ENCODE results near the gene IDH3B. TPM values are rescaled to one million over a fixed set of nuclear protein-coding genes. Genes with fewer than 3 reads are reported as not detected.
A peak's percentile ranks its signal among the peaks of the same experiment; 100 is the strongest.

The IDH3B gene
- total and polyA plus RNA-seq, 2 donors (not counting 1 experiment from before 2014, with no cell fraction given): 131 to 225 TPM

- WGBS (ENCODE audit: insufficient coverage): 73% methylated on average over 11 of the region's 16 CpGs
- H3K27ac Mint-ChIP-seq: no peak overlapping the region
These were observed 46.8 kb downstream of the IDH3B start for GRCh38 chr20:2617099-2617714.

More at GRCh38 chr20:2617099-2617714, 46.8 kb downstream of the IDH3B start:
- H2AFZ ChIP-seq (ENCODE audit: insufficient read depth, low read depth, low read length, poor library complexity, severe bottlenecking): no peak overlapping the region
- H3K27ac ChIP-seq (ENCODE audit: low read length in 2 of 2): no peak overlapping the region
- intact Hi-C loops (cut with micrococcal nuclease): no loop called here
- POLR2A ChIA-PET: no interaction called here
- TF ChIP-seq EZH2 (IDR thresholded peaks at IDR 0.05; ENCODE audit: borderline replicate concordance, insufficient read depth, low read depth, low read length, poor library complexity, severe bottlenecking): no peak
- TF ChIP-seq CTCF (IDR thresholded peaks at IDR 0.05): no peak
- CTCF ChIA-PET: no interaction called here
- ATAC-seq (ENCODE audit: low read depth) (no peak), DNase-seq (peak; percentile 9)
- H3K9me3 Mint-ChIP-seq (ENCODE audit: insufficient read depth): no peaks in the 10 kb centered on the region
- no peak overlapping the region for H3K9ac ChIP-seq (ENCODE audit: low read length)
- H3K9me3 ChIP-seq (ENCODE audit: control extremely low read depth in 1 of 3, control insufficient read depth in 2 of 3, insufficient read depth in 1 of 3, low read length in 2 of 3): peaks cover 0 to 8% (median 1%) of the 10 kb centered on the region in 3 donors
- peaks cover 0 to 26% (median 3%) of the 10 kb centered on the region in 4 experiments for H3K27me3 ChIP-seq (replicated peaks in 1 of 4; ENCODE audit: control extremely low read depth in 1 of 4, control insufficient read depth in 3 of 4, insufficient read depth in 4 of 4, low read length in 3 of 4)
- no peak overlapping the region for H3K4me3 ChIP-seq (ENCODE audit: control extremely low read depth in 1 of 5, extremely low read depth in 1 of 5, insufficient read depth in 1 of 5, low read depth in 2 of 5, low read length in 4 of 5)
- no peak overlapping the region for H3K4me2 ChIP-seq (replicated peaks; ENCODE audit: low read depth, low read length, poor library complexity, severe bottlenecking)
- no peaks in the 10 kb centered on the region for H3K36me3 ChIP-seq (replicated peaks in 1 of 2; ENCODE audit: control extremely low read depth in 1 of 2, control insufficient read depth in 1 of 2, extremely low read depth in 1 of 2, insufficient read depth in 2 of 2, low read length in 1 of 2)
- H3K4me3 Mint-ChIP-seq: no peak overlapping the region
- H3K27me3 Mint-ChIP-seq: peaks cover 43% of the 10 kb centered on the region
- peaks cover 5 to 9% of the 10 kb centered on the region in 2 donors for H3K4me1 ChIP-seq (ENCODE audit: control insufficient read depth in 2 of 2, insufficient read depth in 2 of 2, low read length in 2 of 2)
- no peaks in the 10 kb centered on the region for H3K79me2 ChIP-seq (ENCODE audit: control insufficient read depth, insufficient read depth, low read length)
- no peaks in the 10 kb centered on the region for H4K20me1 ChIP-seq (ENCODE audit: control insufficient read depth, insufficient read depth, low read length, poor library complexity, severe bottlenecking)
- H3K4me1 Mint-ChIP-seq: peaks cover 15% of the 10 kb centered on the region
